ENCODE data around the gene SLX4.

GRCh38 chr16:3611146-3611975 lies at the start of gene SLX4:
- TF ChIP-seq CTCF (conservative IDR thresholded peaks at IDR 0.05) (no peak), ZFX (IDR thresholded peaks at IDR 0.05) (no peak)

Measured in C4-2B (cell line).